ENCODE results near the gene PIGN.
A peak's percentile ranks its signal among the peaks of the same experiment; 100 is the strongest.

PIGN gene

DNA sequence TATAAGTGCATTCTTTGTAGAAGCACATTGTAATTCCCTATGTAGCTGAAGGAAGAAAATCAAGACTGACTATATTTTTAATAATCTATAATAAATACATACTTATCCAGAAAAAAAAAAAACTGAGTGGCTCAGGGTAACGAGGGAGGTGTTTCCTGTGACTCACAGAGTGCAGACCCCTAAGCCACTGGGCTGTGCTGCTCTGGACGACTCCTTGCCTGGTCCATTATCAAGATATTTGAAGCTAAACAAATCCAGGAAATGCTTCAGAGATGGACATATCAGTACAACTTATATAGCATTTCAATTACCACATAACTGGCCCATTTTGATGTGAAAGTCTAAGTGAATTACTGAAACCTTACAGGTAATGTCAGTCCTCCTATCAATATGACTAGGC, 80.6 kb downstream of the PIGN start:
- no peak for DNase-seq

DNA sequence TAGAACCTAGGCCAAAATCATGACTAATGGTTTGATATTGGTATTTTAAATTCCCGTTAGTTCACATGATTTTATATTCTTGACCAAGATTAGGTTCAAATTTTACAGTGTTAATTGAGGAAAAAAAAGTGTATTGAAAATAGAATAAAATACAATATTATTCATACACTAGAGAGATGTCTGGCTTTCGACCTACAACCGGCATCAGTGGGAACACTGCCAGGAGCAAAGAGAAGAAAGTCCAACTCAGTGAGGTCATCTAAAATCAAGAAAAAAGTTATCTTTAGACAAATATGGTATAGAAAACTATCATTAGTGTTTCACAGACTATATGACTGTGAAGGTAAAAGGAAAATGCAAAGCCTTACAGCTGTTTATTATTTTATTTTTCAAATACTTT, 81.5 kb downstream of the PIGN start:
- DNase-seq = no peak

DNA sequence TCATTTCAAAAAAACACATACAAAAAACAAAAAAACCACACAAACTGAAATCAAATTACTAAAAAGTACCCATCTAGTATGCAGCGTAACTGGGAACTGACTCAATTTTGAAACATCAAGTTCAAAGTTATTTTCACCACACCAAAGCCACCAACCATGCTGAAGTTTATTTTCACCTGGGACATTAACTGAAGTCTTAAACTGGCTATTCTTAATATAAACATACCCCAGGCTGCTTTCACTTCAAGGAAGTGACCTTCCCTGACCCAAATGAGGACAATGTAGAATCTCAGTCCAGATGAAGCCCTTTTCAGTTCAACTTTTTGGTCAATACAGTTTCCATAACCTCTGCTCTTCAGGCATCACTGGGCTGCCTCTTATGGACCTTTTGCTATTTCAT, 84.6 kb downstream of the PIGN start:
- no peak for DNase-seq

DNA sequence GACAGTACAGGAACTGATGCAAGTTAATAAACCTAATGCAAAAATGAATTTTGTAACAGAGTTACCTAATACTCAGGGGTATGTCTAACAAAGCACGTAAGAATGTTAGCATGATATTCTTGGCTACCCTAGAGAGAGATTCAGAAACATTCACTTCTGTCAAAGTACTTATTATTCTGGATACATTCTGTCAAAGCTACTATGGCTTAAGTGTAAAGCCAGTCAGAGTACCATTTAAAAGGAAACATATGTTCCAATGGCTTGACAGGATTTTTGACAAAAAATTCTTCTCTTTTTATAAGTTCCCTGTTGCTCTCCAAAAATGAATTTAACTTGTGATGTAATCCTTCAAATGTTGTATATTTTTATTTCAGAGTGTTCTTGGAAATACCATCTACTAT, 85.5 kb downstream of the PIGN start:
- no peak for DNase-seq

DNA sequence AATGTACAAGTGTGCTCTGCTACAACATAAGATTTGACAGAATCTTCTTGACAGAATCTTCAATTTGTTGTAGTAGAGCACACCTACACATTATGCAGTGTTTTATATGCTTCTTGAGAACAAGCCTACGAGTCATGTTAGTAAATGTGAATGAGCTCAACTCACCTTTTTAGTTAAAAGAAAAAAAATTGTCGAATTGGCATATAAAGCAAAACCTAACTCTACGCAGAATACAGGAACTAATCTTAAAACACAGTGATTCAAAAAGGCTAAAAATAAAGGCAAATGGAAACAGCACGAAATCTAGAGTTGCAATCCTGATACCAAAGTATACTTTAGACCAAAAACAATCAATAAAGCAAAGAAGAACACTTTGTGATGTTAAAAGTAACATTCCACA, 87.9 kb downstream of the PIGN start:
- no peak for DNase-seq

DNA sequence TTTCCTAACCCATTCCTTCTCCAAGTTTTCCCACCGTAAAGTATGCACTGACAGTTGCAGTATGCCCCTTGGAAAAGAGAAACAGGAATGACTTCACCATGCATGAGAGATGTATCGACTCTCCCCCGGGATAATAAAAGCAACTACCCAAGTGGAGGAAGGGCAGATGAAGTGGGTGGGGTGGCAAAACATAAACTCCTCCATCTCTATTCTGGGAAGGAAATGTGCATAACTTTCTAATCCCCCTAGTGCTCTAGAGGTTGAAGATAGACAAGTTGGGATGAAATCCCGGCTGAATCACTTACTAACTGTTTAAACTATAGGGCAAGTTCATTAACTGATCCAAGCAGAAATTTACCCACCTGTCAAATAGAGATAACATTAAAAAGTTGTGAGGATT, 89.2 kb downstream of the PIGN start:
- no peak for DNase-seq

DNA sequence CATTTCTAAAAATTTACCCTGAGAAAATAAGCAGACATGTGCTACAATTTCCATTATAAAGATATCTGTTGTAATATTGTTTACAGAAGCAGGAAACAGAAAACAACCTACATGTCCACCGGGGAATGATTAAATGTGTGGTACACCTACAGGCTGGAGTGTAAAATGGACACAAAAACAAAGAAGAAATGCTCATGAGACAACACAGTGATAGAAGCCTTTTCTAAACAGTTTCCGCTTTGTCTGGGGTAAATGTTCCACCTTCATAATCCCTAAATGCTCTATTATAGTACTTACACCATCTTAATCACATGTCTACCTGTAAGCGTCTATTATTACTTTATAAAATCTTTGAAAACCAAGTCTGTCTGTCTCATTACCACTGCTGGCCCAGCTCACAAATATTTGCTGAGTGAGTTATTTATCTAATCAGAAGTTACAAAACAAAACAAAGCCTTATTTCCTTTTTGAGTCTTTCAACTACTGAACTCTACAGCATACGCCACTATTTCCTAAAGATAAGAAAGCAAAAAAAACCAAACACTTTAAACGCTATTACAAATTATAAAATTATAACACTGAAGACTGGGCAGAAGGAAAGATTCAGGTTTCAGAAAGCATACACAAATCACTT, 95.3 kb downstream of the PIGN start:
- DNase-seq = no peak

DNA sequence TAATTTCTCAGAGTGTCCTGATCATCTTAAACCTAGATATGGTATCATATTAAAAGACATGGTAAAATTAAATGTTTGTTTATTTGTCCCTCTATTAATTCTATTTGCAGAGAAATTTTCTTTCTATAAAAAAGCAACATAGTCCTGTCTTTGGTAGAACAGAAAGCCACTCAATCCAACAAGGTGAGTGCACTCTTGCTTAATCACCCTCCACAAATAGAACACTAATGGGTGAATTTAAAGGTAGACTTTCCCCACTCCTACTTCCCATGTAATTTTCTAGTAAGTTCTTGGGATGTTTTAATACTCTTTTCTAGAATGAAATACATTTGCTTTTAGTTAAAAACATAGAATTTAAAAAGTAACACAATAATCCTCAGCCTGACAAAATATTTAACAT, 97.7 kb downstream of the PIGN start:
- no peak for DNase-seq

DNA sequence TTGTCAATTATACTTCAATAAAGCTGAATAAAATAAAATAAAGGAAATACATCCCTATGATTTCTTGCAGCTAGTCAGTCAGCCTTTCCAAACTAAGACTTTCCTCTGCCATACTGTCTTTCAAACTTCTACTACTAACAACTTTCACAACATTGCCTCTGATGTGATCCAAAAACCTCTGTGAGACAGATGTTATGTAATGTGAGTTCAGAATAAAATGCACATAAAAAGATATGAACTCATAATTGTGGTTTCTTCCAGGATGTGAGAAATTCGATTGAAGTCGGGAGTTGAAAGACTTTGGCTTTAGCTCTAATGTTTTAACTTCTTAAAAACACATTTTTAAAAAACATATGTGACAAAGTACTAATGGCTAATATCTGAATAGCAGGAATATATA, 98.7 kb downstream of the PIGN start:
- DNase-seq = no peak

DNA sequence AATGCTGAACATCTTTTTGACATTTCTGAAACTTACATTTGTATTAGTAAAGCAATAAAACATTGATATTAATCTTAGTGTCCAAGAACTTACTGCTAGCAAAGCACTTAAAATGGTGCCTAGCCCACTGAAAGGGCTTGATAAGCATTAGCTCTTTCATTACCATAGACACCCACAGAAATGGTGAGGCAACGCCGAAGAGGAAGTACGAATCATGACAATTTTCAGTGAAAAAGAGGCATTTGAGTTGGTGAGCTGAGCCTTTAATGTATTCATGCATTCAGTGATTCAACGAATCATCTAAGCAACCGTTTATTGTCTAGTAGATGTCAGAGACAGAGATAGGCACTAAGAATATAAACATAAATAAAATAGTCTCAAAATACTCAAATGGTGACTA, 101.1 kb downstream of the PIGN start:
- peak; percentile 33 for DNase-seq

DNA sequence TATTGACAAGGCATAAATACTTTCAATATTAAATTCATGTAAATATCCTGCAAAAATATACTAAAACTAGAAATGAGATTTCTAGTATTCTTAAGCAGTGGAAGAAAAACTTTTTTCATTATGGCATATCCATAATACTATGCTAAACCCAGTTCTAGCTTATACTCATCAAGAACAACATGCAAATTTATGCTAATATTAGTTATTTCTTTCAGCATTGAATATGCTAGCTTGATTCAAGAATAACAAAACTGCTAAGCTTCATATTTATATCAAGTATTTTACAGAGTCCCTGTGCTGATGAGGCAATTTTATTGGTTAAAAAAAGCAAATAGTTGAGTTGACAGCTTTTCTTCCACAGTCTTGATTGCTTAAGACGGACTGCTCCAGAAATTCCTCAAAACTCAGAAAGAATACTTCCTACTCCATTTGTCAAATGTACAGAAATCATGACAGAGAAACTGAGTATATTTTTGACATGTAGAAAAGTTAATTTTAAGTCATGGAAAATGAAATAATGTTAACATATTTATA, 105.0 kb downstream of the PIGN start:
- no peak for DNase-seq

DNA sequence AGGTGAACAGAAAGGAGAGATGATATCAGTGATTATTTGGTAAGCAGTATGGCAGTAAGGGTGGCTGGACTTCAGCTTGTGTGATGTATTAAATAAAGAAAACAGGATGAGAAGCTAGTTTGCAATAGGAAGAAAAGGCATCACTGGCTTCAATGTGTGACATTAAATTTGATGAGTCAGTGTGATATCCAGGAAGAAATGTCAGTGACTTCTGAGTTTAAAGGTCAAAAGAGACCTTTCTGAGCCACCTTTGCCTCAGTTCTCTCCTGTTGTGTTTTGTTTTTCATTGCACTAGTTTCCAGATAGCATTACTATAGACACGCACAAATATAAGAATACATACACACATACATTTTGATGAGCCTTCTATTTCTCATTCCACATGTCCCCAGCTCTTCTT, 105.6 kb downstream of the PIGN start:
- DNase-seq = no peak

DNA sequence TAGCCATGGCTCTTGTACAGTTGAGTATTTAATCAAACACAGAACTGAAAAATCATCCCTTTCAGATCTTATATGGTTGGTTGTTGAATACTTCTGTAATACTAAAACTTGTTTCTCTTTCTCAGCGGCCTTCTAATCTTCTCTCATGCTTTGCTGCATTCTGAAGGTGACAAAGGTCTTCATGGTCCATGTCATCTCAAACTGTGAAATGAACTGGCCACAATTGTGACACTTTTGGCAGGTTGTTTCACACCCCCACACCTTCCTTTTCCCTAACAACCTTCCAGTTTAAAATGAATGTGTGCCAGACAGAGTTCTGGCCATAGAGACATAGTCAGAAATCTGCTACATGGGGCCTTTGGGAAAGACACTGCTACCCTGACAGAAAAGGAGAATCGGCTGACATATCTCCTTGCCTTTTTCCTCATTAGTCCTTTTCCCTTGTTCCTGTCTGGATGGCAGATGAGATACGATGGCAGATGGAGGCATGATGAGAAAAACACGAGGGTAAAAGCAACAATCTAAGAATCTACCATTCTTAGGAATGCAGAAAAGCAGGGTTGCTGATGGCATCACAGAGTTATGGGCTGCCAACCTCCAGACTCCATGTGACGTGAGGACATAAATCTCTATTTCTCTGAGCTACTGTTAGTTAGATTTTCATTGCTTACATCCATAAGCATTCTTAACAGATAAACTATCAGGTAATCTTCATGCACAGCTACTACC, 106.5 kb downstream of the PIGN start:
- no peak for DNase-seq

DNA sequence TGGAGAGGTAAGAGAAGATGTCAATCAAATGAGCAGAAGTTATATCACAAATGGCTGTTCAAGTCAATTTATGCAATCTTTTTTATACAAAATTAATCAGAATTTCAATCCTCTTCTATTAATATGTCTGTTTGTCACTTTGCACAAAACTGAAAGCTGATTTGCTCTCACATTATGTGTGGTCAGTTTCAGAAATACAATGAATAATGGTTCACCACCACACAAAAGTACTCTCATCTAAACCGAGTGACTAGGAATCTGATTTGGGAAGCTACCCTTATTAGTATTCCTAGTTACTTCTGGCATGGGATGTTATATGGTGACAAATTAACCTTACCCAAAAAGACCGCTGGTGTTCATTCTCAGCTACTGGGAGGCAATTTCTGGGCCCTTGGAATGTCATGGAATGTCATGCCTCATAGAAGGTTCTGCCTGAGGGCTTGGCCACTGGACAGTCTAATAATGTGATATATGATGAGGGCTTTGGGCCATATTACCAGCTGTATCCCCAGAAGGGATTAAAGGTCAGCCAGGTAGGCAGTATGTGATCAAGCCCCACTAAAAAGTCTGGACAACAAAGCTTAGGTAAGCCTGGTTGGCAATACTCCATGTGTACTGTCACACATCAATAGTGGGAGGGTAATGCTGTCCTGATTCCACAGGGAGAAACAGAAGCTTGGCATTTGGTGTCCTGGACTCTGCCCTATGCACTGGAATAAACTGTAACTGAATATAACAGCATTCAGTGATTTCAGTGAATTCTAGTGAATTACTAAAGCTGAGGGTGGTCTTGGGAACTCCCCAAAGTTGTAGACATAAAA, 113.2 kb downstream of the PIGN start:
- no peak for DNase-seq

DNA sequence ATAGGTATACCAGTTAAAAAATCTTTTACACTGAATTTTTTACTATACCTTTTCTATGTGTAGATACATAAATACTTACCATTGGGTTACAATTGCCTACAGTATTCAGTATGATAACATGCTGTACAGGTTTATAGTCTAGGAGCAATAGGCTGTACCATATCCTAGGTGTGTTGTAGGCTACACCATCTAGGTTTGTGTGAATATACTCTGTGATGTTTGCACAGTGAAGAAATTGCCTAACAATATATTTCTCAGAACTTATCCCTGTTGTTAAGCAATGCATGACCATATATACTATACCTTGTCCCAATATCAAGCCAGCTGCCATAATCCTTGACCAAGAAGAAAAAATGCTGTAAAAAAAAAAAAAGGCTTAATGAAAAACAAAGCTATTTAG, 114.5 kb downstream of the PIGN start:
- no peak for DNase-seq

DNA sequence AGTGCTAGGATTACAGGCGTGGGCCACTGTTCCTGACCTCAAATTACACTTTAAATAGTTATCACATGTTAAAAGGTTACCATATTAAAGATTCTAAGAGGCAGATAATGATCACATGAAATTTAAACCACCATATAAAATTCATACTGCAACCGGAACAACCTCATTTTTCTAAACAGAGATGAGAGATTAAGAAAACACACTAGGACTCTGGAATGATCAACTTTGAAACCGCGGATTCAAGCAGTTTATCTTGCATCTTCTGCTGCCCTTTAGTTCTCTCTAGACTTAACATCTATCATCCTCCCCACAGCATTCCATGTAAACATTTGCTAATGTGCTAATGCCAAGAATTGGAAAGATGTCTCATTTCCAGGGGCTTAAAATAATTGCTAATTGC, 115.8 kb downstream of the PIGN start:
- DNase-seq = no peak

DNA sequence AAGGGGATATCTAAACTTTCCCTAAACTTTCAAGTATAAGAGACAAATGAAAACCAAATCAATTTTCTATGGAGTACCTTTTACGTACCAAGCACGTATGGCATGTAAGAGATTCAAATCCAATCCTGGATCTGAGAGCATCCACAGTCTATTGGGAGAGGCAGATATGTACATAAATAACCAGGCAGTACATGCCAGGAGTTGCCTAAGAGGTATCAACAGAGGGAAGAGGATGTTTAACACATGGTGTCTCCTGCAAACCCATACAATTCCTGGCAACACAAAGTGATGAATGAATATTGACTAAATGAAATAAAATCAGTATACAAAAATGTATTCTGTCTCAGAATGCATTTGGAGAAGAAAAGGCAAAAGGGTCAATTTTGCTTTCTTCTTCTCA, 116.6 kb downstream of the PIGN start:
- DNase-seq = no peak

DNA sequence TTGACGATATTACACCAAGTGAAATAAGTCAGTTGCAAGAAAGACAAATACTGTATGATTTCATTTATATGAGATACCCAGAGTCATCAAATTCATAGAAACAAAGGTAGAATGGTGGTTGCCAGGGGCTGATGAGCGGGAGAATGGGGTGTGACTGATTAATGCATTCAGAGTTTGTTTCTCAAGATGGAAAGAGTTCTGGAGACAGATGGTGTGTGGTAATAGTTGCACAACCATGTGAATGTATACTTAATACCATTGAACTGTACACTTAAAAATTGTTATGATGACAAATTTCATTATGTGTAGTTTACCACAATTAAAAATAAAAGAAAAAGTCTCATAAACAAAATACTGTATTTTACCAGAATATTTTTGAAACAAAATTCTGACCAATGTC, 117.3 kb downstream of the PIGN start:
- peak; percentile 31 for DNase-seq

DNA sequence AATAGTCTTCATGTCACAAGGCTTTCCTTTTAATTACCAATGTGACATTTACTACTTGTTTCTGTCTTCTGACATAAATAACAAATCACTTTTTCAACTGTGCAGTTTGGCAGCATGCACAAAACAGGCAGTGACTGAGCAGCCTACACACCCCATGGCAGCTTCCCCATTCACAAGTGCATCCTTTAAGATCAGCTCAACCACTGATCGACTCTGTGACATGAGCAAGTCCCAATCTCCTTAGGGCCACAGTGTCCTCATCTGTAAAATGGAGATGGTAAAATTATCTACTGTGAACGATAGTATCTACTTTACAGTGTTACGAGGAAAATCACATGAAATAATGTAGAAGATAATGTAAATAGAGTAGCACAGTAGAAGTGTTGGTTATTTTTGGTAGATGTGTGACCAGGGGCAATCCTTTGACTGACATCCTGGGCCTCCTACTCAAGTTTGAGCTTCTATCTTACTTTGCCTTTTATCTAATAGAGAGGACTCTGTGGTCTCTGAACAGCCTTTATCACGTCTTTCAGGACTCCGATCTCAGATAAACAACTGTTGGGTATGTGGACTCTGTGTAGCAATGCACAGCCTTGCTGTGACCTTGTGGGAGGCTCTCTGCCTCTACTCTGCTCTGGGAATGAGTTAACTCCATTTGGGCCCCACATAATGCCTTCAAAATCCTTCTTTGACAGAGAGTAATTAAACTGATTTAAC, 120.6 kb downstream of the PIGN start:
- peak; percentile 75 for DNase-seq

DNA sequence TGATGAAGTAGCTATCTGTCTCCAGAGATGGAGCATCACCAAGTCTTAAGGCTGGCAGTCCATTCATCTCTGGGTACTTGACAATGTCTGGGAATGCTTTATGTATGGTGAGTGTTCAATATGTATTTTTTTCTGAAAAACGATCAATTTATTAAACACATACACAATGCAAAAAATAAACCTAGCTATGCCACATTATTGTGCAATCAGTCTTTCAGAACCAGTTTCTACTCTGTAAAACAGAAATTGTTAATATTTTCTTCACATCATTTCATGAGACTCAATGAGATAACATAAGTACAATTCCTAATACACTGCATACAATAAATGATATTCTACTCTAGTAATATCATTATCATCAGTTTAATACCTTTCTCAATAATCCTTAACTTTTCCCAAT, 122.5 kb downstream of the PIGN start:
- DNase-seq = no peak

DNA sequence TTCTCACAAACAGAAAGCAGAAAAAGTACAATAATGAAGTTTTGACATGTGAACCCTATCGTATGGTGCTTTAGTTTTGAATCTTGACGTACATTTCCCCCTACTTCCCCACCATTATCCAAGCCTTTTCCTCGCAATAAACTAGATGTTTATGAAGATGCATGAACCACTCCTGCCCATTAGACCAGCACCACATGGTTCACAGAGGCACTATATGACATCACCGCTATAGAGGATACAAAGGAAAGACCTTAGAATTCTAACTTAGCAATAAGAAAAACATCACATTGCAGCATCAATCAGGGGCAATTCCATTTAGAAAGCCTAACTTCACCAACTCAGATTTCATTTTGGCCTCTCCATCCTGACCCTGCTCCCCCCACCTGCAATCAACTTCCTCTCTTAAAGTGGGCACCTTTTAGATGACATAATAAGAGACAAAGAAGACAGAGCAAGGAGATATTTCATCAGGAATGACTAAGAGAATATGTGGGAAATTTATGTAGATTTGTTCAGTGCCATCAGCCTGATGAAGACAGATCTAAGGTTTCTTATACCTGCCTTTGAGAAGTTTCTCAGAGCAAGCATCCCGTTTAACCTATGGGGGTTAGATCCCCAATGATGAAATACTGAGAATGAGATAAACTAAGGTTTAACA, 124.9 kb downstream of the PIGN start:
- DNase-seq = no peak

DNA sequence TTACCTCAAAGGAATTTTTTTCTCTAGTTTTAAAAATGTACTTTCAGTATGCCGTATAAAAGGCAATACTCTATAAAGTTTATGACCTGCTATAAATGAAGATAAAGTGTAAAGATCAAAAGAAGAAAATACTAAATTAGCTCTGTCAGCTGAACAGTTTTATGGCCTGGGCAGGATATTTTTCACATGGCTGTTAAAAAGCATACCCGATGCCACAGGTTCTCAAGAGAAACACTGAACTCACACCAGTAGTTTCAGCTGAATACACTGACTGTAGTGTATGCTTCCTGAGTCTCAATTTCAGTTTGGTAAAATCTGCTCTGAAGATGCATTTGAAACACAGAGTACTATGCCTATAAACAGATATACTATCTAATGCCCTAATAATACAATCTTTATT, 126.0 kb downstream of the PIGN start:
- DNase-seq = no peak

Data from hematopoietic multipotent progenitor cell treated with erythropoietin and hydrocortisone succinate and interleukin-3 and kit ligand, for 6 days (in vitro differentiated cells).